GM19238 (cell line): ENCODE measurements around the gene LRRC2.

Experiments used
- DNase-seq: peaks from one replicate; pipeline ENCODE4 v3.0.0; 2011; ENCODE audit warnings: low spot score; ENCODE audit not compliant: insufficient read length

The LRRC2 gene

DNA sequence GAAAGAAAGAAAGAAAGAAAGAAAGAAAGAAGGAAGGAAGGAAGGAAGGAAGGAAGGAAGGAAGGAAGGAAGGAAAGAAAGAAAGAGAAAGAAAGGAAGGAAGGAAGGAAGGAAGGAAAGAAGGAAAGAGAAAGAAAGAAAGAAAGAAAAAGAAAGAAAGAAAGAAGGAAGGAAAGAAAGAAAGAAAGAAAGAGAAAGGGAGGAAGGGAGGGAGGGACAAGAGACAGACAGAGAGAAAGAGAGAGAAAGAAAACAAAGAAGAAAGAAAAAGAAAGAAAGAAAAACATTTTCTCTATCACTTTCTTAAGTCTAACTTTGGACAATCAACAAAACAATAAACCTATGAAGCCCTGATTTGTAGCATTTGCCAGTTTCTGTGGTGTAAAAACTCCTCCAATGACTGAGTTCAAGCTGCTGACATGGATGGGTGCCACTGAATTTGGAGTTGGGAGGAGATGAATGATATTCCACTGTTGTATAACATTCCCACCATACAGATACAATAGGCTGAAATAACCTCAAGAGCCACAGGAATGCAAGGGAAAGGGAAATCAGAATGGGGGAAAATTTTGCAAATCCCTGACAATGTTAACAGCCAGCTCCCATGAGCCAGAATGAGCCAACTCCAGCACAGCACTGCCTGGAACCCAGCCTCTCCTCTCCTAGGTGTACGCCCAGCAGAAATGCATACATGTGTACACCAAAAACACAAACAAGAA lies 83.3 kb downstream of the LRRC2 start:
- DNase-seq = no peak

- DNase-seq = no peak
Observed at GRCh38 chr3:46481636-46482035, 84.5 kb downstream of the LRRC2 start.

- no peak for DNase-seq
Observed at GRCh38 chr3:46480491-46481195, 85.5 kb downstream of the LRRC2 start.

GRCh38 chr3:46479696-46480095 lies 86.4 kb downstream of the LRRC2 start:
- no peak for DNase-seq

- no peak for DNase-seq
Observed at GRCh38 chr3:46479021-46479420, 87.1 kb downstream of the LRRC2 start.

- no peak for DNase-seq
Observed at GRCh38 chr3:46478341-46478740, 87.8 kb downstream of the LRRC2 start.

- DNase-seq = no peak
Observed at GRCh38 chr3:46477756-46478155, 88.3 kb downstream of the LRRC2 start.

- DNase-seq = no peak
Observed at GRCh38 chr3:46477145-46477544, 89.0 kb downstream of the LRRC2 start.

DNA sequence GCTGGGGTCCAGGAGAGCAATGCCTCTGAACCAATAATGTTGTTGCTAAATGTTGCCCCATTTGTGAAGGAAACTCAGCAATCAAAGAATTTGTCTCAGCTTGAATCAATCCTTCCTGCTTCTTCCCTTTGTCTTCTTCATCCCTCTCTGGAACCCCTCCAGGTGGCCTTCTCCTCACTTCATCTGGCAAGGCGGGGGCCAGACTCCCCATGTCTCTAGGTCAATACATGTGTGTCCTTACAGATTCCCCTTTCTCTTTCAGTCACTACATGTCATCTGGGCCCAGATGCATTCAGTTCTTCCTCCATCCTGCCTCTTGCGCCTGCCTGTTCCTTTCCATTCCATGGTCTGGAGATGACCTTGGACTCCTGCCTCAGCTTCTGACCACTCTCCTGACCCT lies 93.4 kb downstream of the LRRC2 start:
- DNase-seq = no peak

GRCh38 chr3:46471371-46471914 lies 94.7 kb downstream of the LRRC2 start:
- DNase-seq = no peak

- no peak for DNase-seq
Observed at GRCh38 chr3:46470831-46471230, 95.3 kb downstream of the LRRC2 start.

DNA sequence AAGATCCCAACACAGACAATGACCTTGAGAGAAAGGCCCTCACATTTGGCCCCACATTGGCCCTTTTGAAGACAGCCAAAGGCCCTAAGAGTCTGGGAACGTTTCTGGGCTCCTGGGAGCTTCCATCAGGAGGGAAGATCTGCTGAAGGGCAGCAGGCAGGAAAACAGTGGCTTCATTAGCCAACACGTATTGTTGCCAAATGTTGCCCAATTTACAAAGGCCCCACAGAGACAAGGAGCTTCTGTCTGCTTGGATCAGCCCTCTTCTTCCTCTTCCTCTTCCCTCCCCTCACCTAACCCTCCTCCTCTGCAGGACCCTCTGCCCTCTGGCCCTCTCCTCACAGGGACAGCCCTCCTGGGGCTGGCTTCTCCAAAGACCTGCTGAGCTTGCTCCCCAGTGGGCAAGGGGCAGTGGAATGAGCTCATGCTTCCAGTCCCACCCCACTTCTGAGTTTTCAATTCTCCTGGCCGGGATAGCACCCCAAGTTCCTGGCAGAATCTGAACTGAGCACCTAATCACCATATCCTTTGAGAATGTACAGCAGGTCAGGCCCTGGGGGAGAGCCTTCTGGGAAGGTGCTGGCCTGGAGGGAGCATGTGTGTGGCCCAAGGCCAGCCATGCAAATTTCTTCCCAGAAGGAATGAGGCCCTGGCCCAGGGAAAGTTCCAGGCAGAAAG lies 96.3 kb downstream of the LRRC2 start:
- no peak for DNase-seq

- no peak for DNase-seq
Observed at GRCh38 chr3:46468753-46469600, 97.1 kb downstream of the LRRC2 start.

DNA sequence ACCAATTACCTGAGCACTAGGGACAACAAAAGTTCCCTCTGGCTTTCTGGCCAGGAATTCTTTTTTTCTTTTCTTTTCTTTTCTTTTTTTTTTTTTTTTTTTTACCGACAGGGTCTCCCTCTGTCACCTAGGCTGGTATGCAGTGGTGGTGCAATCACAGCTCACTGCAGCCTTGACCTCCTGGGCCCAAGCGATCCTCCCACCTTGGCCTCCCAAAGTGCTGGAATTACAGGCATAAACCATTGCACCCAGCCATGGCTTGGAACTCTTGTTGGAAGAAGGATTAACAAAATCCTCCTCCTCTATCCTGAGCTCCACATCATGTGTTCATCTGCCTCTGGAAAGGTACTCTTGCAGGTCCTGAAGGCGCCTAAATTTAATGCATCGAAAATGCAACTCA lies 98.5 kb downstream of the LRRC2 start:
- no peak for DNase-seq

DNA sequence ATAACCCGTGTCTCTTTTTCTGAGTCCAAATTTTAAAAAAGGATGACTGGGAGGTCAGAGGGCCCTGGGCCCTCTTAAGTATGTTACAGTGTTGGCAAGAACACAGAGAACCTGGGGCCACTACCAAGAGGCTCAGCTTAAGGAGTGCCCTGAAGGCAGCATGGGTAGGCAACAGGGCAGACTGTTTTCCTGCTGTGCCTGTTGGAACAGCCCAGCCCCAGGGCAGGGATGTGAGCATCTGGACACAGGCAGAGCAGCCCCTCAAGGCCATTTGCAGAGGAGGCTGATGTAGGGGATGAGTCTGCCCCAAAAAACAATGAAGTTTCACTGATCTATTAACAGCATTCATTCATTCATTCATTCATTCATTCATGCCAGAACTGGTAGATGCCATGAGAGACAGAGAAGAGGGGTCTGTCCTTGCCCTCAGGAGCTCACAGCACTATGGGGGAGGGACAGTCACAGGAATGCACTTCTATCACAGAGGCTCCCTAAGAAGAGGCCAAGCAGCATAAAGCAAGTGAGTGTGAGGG lies 99.2 kb downstream of the LRRC2 start:
- DNase-seq = no peak

DNA sequence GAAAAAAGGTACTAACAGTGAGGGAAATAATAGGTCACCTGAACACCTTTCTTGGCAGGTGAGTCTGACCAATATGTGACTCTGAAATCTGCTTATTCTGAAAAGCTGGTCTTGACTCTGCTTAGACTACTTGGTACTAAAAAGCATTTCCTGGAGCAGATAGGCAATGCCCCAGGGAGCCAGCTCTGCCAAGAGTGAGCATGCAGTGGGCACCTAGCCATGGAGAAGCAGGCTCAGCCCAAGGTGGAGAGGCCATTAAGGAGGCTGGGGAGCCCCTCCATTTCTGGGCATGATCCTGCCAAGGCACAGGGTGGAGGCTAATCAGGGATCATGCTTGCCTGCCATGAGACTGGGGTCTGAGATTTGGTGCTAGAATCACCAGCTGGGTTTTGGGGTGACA lies 99.8 kb downstream of the LRRC2 start:
- DNase-seq = no peak
